GM18907 (cell line): ENCODE data around the gene SEMA3C.
A peak's percentile ranks its signal among the peaks of the same experiment; 100 is the strongest.

Experiments
- ATAC-seq: cut with Tn5 transposase; IDR thresholded peaks from one replicate; pipeline ENCODE4 v1.9.1; 2021; ENCODE audit warnings: mild to moderate bottlenecking, moderate library complexity; ENCODE audit not compliant: unreplicated experiment

SEMA3C gene

GRCh38 chr7:80711531-80711930 is 207.3 kb downstream of the SEMA3C start:
- ATAC-seq = no peak

- no peak for ATAC-seq
Observed at GRCh38 chr7:80708123-80708522, 210.7 kb downstream of the SEMA3C start.

GRCh38 chr7:80707318-80707717 is 211.5 kb downstream of the SEMA3C start:
- ATAC-seq = no peak

- no peak for ATAC-seq
Observed at GRCh38 chr7:80705130-80705781, 213.6 kb downstream of the SEMA3C start.

GRCh38 chr7:80703272-80703671 is 215.6 kb downstream of the SEMA3C start:
- no peak for ATAC-seq

GRCh38 chr7:80699721-80700256 is 219.1 kb downstream of the SEMA3C start:
- ATAC-seq = no peak

- peak; percentile 86 for ATAC-seq
Observed at GRCh38 chr7:80699045-80699638, 219.7 kb downstream of the SEMA3C start.
